OCI-LY1 (cell line): ENCODE measurements around the gene NCF4.

ENCODE experiments used
- H2AFZ ChIP-seq: fragments of 200-600 bp; sonication (generic), shearing (Covaris generic); 2 replicates; pipeline ENCODE4 v1.6.0; 2014; ENCODE audit warnings: antibody characterized with exemption, mild to moderate bottlenecking, low read length
- H3F3A ChIP-seq: fragments of 200-600 bp; sonication (generic), shearing (Covaris generic); 2 replicates; pipeline ENCODE4 v1.6.0; 2014; ENCODE audit warnings: mild to moderate bottlenecking, antibody characterized with exemption, low read length, moderate library complexity; ENCODE audit not compliant: insufficient read depth
- H3K27ac ChIP-seq: fragments of 200-600 bp; sonication (generic); 2 replicates; pipeline ENCODE4 v1.5.1; 2014; ENCODE audit warnings: low read length, mixed run types, mild to moderate bottlenecking, low read depth; ENCODE audit not compliant: poor library complexity, severe bottlenecking
- H3K27me3 ChIP-seq: fragments of 200-600 bp; sonication (generic); 2 replicates; pipeline ENCODE4 v1.6.0; 2014; ENCODE audit warnings: antibody characterized with exemption, mild to moderate bottlenecking, low read length, moderate library complexity; ENCODE audit not compliant: insufficient read depth
- H3K36me3 ChIP-seq: fragments of 200-600 bp; sonication (generic); 2 replicates; pipeline ENCODE4 v1.6.1; 2014; ENCODE audit warnings: mild to moderate bottlenecking, antibody characterized with exemption, low read length, moderate library complexity, mixed read lengths; ENCODE audit not compliant: insufficient read depth
- H3K4me1 ChIP-seq: fragments of 200-600 bp; sonication (generic); 2 replicates; pipeline ENCODE4 v1.5.1; 2014; ENCODE audit warnings: mild to moderate bottlenecking, low read length, moderate library complexity; ENCODE audit not compliant: insufficient read depth, severe bottlenecking
- H3K4me2 ChIP-seq: fragments of 200-600 bp; sonication (generic), shearing (Covaris generic); 2 replicates; pipeline ENCODE4 v1.6.1; 2014; ENCODE audit warnings: low read length
- H3K4me3 ChIP-seq: fragments of 200-600 bp; sonication (generic); 2 replicates; pipeline ENCODE4 v1.5.1; 2014; ENCODE audit warnings: low read length, low read depth, mild to moderate bottlenecking, mixed read lengths; ENCODE audit not compliant: poor library complexity, severe bottlenecking
- H3K79me2 ChIP-seq: fragments of 200-600 bp; shearing (Covaris generic); 2 replicates; pipeline ENCODE4 v1.6.1; 2016; ENCODE audit warnings: mixed run types, low read length, mixed read lengths; ENCODE audit not compliant: insufficient read depth
- H3K9ac ChIP-seq: fragments of 200-600 bp; sonication (generic), shearing (Covaris generic); 2 replicates; pipeline ENCODE4 v1.6.1; 2014; ENCODE audit warnings: mild to moderate bottlenecking, low read length, mixed read lengths
- H3K9me2 ChIP-seq: fragments of 200-600 bp; sonication (generic), shearing (Covaris generic); 2 replicates; pipeline ENCODE4 v1.6.1; 2014; ENCODE audit warnings: low read depth, mild to moderate bottlenecking, low read length, mixed read lengths
- H3K9me3 ChIP-seq: fragments of 200-600 bp; shearing (Covaris generic); 2 replicates; pipeline ENCODE4 v1.6.1; 2014; ENCODE audit warnings: low read length, mixed read lengths
- H4K20me1 ChIP-seq: fragments of 200-600 bp; sonication (generic), shearing (Covaris generic); 2 replicates; pipeline ENCODE4 v1.6.0; 2016; ENCODE audit warnings: mild to moderate bottlenecking, low read length; ENCODE audit not compliant: insufficient read depth
- EZH2 ChIP-seq: fragments of 200-600 bp; sonication (generic), shearing (Covaris generic); IDR thresholded peaks from 2 replicates; pipeline ENCODE4 v1.8.0; 2017; ENCODE audit warnings: borderline replicate concordance, mixed run types, mild to moderate bottlenecking, antibody characterized with exemption, low read length, moderate library complexity, mixed read lengths
- TF ChIP-seq, protein P1 (sequence below): fragments of 200-600 bp; sonication (generic), shearing (Covaris generic); IDR thresholded peaks from 2 replicates; pipeline ENCODE4 v1.5.1; 2017; ENCODE audit warnings: mild to moderate bottlenecking, antibody characterized with exemption, low read length, moderate library complexity, mixed read lengths

Gene NCF4

GRCh38 chr22:36862251-36863242 lies 1.7 kb downstream of the NCF4 start:
- Histone ChIP-seq H2AFZ (no peak overlapping the region), H3K27me3 (no peaks in the 10 kb centered on the region), H3K4me1 (peaks cover 46% of the 10 kb centered on the region), H3K4me3 (peak overlapping the region; percentile 55), H3K36me3 (no peaks in the 10 kb centered on the region), H3K9ac (peak overlapping the region; percentile 45; the same call in 1 of the 2 replicates), H3F3A (peaks cover 7% of the 10 kb centered on the region), H3K9me2 (no peaks in the 10 kb centered on the region), H3K27ac (peak overlapping the region; percentile 83), H4K20me1 (no peaks in the 10 kb centered on the region), H3K4me2 (peak overlapping the region; percentile 77), H3K79me2 (no peaks in the 10 kb centered on the region), H3K9me3 (no peaks in the 10 kb centered on the region)
- TF ChIP-seq, protein P1, sequence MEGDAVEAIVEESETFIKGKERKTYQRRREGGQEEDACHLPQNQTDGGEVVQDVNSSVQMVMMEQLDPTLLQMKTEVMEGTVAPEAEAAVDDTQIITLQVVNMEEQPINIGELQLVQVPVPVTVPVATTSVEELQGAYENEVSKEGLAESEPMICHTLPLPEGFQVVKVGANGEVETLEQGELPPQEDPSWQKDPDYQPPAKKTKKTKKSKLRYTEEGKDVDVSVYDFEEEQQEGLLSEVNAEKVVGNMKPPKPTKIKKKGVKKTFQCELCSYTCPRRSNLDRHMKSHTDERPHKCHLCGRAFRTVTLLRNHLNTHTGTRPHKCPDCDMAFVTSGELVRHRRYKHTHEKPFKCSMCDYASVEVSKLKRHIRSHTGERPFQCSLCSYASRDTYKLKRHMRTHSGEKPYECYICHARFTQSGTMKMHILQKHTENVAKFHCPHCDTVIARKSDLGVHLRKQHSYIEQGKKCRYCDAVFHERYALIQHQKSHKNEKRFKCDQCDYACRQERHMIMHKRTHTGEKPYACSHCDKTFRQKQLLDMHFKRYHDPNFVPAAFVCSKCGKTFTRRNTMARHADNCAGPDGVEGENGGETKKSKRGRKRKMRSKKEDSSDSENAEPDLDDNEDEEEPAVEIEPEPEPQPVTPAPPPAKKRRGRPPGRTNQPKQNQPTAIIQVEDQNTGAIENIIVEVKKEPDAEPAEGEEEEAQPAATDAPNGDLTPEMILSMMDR, result no peak
- no peak for TF ChIP-seq EZH2

DNA sequence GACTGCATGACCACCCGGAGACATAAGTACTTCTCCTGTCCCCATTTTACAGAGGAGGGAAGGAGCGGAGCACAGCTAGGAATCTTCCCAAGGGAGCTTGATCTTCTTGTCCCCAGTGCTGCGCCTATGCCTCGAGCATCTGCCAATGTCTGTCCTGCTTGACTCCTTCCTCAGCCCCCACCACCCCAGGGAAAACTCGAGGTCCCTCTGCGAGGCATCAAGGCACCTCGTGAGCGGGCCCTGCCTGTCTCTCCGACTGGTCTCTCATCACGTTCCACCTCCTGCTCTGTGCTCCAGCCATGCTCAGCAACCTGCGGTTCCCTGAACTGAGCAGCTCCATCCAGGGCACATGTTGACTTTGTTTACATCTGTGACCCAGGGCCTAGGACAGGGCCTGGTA lies 2.5 kb downstream of the NCF4 start:
- TF ChIP-seq, protein P1, result no peak
- no peak for TF ChIP-seq EZH2
- Histone ChIP-seq H3K4me3 (peak overlapping the region; percentile 55), H3F3A (peaks cover 7% of the 10 kb centered on the region), H3K9me3 (no peaks in the 10 kb centered on the region), H2AFZ (no peak overlapping the region), H3K4me2 (peak overlapping the region; percentile 77; the same call in 1 of the 2 replicates), H3K36me3 (no peaks in the 10 kb centered on the region), H3K27ac (peak overlapping the region; percentile 83), H3K27me3 (no peaks in the 10 kb centered on the region), H3K9me2 (no peaks in the 10 kb centered on the region), H3K4me1 (peaks cover 46% of the 10 kb centered on the region), H3K79me2 (no peaks in the 10 kb centered on the region), H4K20me1 (no peaks in the 10 kb centered on the region), H3K9ac (no peak overlapping the region)

DNA sequence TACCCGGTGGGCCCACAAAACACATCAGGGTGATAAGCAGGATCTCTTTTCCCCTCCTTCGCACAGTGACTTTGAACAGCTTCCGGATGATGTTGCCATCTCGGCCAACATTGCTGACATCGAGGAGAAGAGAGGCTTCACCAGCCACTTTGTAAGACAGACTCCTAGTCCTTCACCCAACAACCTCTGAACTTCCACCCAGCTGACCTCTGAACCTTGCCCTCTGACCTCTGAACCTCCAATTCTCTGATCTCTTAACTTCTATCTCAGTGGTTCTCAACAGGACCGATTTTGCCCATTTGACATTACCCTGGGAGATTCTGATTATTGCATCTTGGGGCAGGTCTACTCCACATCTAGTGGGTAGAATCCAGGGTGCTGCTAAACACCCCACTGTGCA lies 3.2 kb downstream of the NCF4 start:
- no peaks in the 10 kb centered on the region for H3K9me3 ChIP-seq

More for the DNA sequence above, 3.2 kb downstream of the NCF4 start:
- Histone ChIP-seq H3K36me3 (no peaks in the 10 kb centered on the region), H3K4me1 (peaks cover 44% of the 10 kb centered on the region), H3K27me3 (no peaks in the 10 kb centered on the region), H3K4me2 (no peak overlapping the region), H3K9ac (no peak overlapping the region), H3K9me2 (no peaks in the 10 kb centered on the region), H3F3A (peaks cover 7% of the 10 kb centered on the region), H3K79me2 (no peaks in the 10 kb centered on the region), H4K20me1 (no peaks in the 10 kb centered on the region), H3K27ac (no peak overlapping the region), H3K4me3 (no peak overlapping the region), H2AFZ (no peak overlapping the region)
- TF ChIP-seq, protein P1, result no peak
- TF ChIP-seq EZH2, result no peak
